OCI-M2 (cell line): ENCODE data around the gene CARMIL1.

Source experiments
- DNase-seq: peaks from one replicate; lab custom pipeline; 2025; ENCODE audit not compliant: unreplicated experiment; lab: John Stamatoyannopoulos, UW

Gene CARMIL1

GRCh38 chr6:25601800-25602673 lies 322.9 kb downstream of the CARMIL1 start:
- peak; percentile 61 for DNase-seq

- DNase-seq: no peak
Measured at GRCh38 chr6:25602674-25602982, 323.5 kb downstream of the CARMIL1 start.

- no peak for DNase-seq
Measured at GRCh38 chr6:25603251-25603650, 324.1 kb downstream of the CARMIL1 start.

GRCh38 chr6:25606151-25606550 lies 327.0 kb downstream of the CARMIL1 start:
- no peak for DNase-seq

GRCh38 chr6:25608558-25609174 lies 329.5 kb downstream of the CARMIL1 start:
- DNase-seq: peak; percentile 54

GRCh38 chr6:25612666-25613065 lies 333.5 kb downstream of the CARMIL1 start:
- no peak for DNase-seq

- no peak for DNase-seq
Measured at GRCh38 chr6:25613415-25613814, 334.2 kb downstream of the CARMIL1 start.

GRCh38 chr6:25614052-25614451 lies 334.9 kb downstream of the CARMIL1 start:
- DNase-seq: no peak

- no peak for DNase-seq
Measured at GRCh38 chr6:25615471-25615870, 336.3 kb downstream of the CARMIL1 start.

GRCh38 chr6:25617997-25618396 lies 338.8 kb downstream of the CARMIL1 start:
- no peak for DNase-seq

- DNase-seq: peak; percentile 65
Measured at GRCh38 chr6:25619217-25619616, 340.0 kb downstream of the CARMIL1 start.

GRCh38 chr6:25620391-25620790 lies 341.2 kb downstream of the CARMIL1 start:
- no peak for DNase-seq

- no peak for DNase-seq
Measured at GRCh38 chr6:25623065-25623464, 343.9 kb downstream of the CARMIL1 start.

GRCh38 chr6:25623879-25624278 lies 344.7 kb downstream of the CARMIL1 start:
- no peak for DNase-seq

- DNase-seq: no peak
Measured at GRCh38 chr6:25627001-25627400, 347.8 kb downstream of the CARMIL1 start.

- DNase-seq: no peak
Measured at GRCh38 chr6:25628471-25629197, 349.5 kb downstream of the CARMIL1 start.

GRCh38 chr6:25629198-25629576 lies 350.0 kb downstream of the CARMIL1 start:
- no peak for DNase-seq

- DNase-seq: no peak
Measured at GRCh38 chr6:25630508-25631278, 351.5 kb downstream of the CARMIL1 start.

- DNase-seq: no peak
Measured at GRCh38 chr6:25635886-25636317, 356.7 kb downstream of the CARMIL1 start.

- DNase-seq: no peak
Measured at GRCh38 chr6:25637211-25637610, 358.0 kb downstream of the CARMIL1 start.

- no peak for DNase-seq
Measured at GRCh38 chr6:25637960-25638434, 358.8 kb downstream of the CARMIL1 start.
